GM19239 (cell line): ENCODE measurements around the gene GLOD5.

Experiments used
- DNase-seq: peaks from one replicate; pipeline ENCODE4 v3.0.0; 2011; ENCODE audit warnings: low spot score; ENCODE audit not compliant: insufficient read length
- FAIRE-seq: peaks from 2 replicates; lab custom pipeline; 2011; peaks lifted over from hg19 to GRCh38; lab: Jason Lieb, UNC

GLOD5 gene

DNA sequence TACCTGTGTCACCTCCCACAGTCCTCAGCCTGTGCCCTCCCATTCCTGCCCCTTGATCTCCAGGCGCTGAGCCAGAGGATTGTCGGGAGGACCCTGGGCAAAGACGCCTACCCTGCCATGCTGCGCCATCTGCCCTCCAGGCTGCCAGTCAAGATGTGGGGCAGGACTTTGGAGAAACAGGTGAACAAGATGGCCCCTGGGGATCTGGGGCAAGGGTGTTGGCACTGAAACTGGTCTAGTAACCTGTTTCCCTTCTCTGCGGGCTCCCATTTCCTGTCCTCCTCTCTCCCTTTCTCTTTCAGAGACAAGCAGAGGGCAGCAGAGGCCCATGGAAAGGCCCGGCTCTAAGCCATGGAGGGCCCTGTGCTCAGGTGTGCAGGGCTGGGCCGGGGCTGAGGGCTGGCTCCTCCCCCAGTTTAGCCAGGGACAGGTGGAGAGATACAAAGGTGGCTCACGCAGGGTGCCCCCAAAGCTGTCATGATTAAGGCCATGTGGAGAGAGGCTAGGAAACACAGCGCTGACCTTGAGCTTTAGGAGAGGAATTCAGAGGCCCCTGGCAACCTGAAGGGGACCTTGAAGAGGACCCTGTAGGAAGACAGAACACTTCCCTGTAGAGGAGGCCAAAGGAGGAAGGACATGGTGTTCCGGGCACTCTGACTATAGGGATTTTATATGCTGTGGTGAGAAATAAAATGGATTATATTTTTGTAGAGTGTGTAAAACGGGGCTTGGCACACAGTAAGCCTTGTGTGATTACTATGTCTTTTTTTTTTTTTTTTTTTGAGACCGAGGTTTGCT is at the start of gene GLOD5:
Gene GLOD5 (plus strand): TSS at position 74 of the 798 bp plus-strand sequence. CDS start 44 bp downstream, at position 118.
- FAIRE-seq (peak; percentile 53), DNase-seq (no peak)

DNA sequence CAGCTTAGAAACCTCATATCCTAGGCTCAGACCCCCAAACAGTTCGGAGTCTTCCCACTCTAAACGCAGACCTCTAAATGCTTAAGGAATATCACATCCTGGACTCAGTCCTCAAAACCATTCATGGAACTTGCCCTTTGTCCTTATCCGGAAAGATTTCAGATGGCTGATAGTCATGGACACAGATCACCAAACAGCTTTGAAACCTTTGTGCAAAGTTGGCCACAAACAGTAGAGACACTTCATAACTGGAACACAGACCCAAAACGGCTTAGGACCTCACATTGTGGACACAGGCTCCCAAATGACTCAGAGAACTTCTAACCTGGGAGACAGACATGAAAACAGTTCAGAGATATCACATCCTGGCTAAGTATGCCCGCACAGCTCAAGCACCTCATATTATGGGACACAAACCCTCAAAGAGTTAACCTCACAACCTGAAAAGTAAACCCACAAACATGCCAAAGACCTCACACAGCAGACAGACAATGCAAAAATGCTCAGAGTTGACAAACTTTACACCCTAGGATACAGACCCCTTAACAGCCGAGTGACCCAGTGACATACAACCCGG is 49.5 kb upstream of the GLOD5 start:
- FAIRE-seq (no peak), DNase-seq (no peak)

- FAIRE-seq (no peak), DNase-seq (no peak)
Observed at GRCh38 chrX:48713847-48714246, 47.7 kb upstream of the GLOD5 start.

DNA sequence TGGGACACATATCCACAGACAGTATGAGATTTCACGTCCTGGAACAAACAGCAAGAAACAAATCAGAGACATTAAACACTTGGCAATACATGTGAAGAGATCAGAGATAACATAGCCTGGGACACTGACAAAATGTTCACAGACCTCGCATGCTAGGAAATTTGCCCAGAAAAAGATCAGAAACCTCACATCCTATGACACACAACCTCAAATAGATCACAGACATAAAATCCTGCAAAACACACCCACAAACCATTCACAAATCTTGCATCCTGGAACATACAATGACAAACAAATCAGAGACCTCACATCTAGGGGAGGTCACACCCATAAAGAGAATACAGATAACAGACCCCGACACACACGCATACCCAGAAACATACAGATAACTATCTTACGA is 47.0 kb upstream of the GLOD5 start:
- no peak for DNase-seq
- no peak for FAIRE-seq

- FAIRE-seq: no peak
- no peak for DNase-seq
Observed at GRCh38 chrX:48715072-48715471, 46.5 kb upstream of the GLOD5 start.

DNA sequence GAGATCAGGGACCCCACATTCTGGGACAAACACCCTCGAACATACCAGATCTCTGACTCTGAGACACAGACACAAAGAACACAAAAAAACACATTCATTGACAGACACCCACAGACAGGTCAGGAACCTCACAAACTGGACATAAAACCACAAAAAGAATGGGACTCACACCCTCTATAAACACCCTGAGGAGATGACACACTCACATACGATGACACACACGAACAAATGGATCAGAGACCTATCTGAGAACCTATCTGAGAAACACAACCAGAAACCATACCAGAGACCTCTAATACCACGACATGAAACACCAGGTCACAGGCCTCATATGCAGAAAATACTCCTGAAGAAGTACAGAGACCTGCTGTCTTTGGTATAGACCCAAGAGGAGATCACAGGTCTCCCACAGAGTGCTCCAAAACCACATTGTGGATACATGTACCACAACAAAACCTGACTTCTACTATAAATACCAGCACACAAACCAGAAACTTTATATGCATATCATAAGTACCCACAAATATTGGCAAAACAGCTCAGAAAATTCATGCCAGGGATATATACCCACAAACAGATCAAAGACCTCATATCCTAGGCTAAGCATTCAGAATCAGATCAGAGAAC is 45.6 kb upstream of the GLOD5 start:
- no peak for FAIRE-seq
- DNase-seq: no peak

DNA sequence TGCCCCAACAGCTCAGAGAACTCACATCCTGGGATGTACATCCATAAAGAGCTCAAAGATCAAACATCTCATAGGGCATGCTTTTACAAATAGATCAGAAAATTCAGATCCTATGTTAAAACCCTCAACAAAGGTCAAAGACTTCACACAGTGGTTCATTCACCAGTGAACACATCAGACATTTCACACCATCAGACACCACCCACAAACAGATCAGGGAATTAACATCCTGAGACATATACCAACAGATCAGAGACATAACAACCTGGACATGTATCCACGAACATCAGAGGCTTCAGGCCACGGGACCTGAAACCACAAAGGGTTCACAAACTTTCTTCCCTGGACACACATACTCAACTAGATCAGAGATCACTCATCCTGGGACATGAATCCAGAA is 41.6 kb upstream of the GLOD5 start:
- no peak for FAIRE-seq
- no peak for DNase-seq

DNA sequence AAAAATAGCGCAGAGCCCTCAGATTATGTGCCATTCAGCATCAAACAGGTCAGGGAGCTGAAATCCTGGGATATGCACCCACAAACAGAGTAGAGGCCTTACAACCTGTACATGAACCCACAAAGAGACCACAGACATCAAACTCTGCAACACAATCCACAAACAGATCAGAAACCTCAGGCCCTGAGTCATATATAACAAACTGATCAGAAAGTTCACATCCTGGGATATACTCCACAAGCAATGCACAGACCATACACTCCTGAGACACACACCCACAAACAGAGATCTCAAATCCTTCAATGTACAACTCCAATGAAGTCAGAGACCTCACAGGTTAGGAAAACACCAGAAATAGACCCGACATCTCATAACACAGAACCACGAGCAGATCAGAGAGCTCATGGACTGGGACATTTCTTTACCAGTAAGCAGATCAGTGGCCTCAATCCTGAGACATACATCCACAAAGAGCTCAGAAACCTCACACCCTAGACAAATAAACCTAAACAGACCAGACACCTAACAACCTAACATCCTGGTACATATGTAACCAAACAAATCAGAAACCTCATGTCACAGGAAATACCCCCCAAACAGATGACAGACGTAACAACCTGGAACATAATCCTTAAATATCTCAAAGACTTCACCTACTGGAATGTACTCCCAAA is 40.8 kb upstream of the GLOD5 start:
- FAIRE-seq (no peak), DNase-seq (no peak)

- no peak for DNase-seq
Observed at GRCh38 chrX:48721916-48722315, 39.6 kb upstream of the GLOD5 start.

DNA sequence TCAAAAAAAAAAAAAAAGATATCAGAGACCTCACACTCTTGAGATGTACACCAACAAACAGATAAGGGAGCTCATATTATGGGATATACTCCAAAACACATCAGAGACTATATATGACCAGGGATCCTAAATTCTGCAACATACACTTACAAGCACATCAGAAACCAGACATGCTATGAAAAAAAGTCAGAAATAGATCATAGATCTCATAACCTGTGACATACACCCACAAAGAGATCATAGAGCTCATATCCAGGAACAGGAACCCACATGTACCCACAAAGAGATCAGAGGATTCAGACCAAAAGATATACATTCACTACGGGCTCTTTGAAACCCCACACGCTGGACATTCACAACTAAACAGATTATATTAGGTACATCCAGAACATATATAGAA is 35.0 kb upstream of the GLOD5 start:
- DNase-seq: no peak
- FAIRE-seq: no peak

More at GRCh38 chrX:48721916-48722315, 39.6 kb upstream of the GLOD5 start:
- FAIRE-seq: no peak

DNA sequence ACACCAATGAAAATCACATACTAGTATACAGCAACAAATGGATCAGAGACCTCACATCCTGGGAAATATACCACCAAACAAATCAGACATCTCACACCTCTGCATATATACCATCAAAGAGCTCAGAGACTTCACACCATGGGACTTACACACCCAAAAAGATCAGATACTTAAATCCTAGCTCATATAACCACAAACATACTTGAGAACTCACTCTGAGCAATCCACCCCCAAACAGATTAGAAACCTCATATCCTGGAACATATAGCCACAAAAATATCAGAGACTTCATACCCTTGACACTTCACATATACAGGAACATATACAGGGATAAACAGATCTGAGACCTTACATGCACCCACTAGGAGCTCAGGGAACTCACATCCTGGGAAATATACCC is 32.9 kb upstream of the GLOD5 start:
- FAIRE-seq: no peak
- no peak for DNase-seq

- peak; percentile 72 for FAIRE-seq
- DNase-seq: no peak
Observed at GRCh38 chrX:48736303-48736702, 25.2 kb upstream of the GLOD5 start.

DNA sequence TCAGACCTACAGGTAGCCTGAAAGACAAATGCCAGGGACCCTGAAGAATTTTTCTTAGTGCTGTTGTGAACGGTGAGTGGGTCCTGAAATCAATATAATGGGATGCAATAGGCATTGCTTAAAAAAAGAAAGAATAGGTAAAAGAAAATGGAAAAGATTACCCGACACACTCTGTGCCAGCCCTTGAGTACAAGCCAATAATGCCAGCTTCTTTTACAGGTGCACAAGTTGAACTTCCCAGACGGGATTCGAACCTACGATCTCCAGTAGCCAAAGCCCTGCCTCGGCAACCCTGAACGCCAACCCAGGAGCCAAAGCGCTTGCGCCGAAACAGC is 24.7 kb upstream of the GLOD5 start:
- DNase-seq (no peak), FAIRE-seq (no peak)

DNA sequence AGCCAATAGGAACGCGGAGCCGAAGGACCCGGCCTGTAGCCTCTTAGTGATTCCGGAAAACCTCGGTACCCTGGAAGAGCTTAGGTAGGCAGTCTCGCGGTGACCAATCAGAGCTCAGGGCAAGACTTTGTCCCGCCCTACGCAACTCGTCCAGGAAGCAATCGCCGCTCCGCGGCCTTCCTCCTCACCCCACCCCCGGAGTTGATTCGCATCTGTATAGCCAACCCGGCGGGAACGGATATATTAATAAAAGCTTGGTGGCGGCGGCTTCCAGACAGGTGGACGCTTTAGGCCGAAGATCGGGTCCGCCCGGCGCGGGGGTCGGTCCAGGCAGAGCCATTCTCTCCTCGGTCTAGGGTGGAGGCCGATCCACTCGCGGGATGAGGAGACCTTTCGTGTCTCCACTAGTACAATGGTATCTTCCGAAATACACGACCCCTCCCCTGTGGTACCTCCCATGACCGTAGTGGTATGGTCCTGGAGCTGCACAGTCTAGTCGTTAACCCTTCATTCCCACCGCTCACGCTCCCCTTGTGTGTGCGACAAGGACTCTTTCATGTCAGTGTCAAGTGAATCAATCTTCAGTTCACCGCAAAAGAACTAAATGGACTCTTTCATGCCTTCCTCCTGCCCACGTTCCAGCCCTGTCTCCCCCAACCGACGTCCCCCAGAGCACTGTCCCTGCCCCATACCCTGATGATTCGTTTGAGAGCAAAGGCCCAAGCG is 24.2 kb upstream of the GLOD5 start:
- FAIRE-seq: peak; percentile 96
- peak; percentile 71 for DNase-seq

- no peak for FAIRE-seq
- no peak for DNase-seq
Observed at GRCh38 chrX:48737940-48738339, 23.6 kb upstream of the GLOD5 start.

DNA sequence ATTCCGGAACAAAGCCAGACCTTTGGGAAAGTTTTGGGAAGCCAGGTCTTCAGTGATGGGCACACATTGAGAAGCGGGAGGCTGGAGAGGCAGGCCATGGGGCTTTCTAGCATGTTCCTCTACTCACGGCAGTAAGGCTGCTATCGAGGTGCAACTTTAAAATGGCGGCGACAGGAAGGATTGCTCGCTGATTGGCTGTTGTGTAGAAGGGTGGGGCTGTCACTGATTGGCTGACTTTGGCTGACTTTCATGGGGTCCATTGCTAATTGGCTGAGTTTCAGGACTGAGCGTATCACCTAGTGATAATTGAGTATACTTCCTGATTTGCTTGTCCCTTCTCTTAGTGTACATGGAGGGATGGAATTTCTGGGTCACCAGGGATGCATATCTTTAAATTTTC is 19.7 kb upstream of the GLOD5 start:
- no peak for FAIRE-seq
- no peak for DNase-seq

GRCh38 chrX:48745222-48745621 is 16.3 kb upstream of the GLOD5 start:
- no peak for FAIRE-seq
- no peak for DNase-seq

- no peak for FAIRE-seq
Observed at GRCh38 chrX:48747415-48748016, 14.0 kb upstream of the GLOD5 start.

GRCh38 chrX:48749182-48749581 is 12.4 kb upstream of the GLOD5 start:
- no peak for DNase-seq
- FAIRE-seq: no peak

More at GRCh38 chrX:48747415-48748016, 14.0 kb upstream of the GLOD5 start:
- no peak for DNase-seq

GRCh38 chrX:48751343-48751742 is 10.2 kb upstream of the GLOD5 start:
- FAIRE-seq (no peak), DNase-seq (no peak)
